WTC11 (cell line): ENCODE data around the gene SLITRK5. TPM values are rescaled to one million over a fixed set of nuclear protein-coding genes. Genes with fewer than 3 reads are reported as not detected.

Source experiments
- ATAC-seq: fragments of 200-7000 bp; cut with Tn5 transposase; 2 replicates; pipeline ENCODE4 v1.10.0; 2021; ENCODE audit warnings: mild to moderate bottlenecking, moderate library complexity
- CTCF ChIA-PET: fragments of 300-600 bp; sonication (Branson Sonifier 250); formaldehyde crosslinking; loops from one replicate; lab custom pipeline; 2021; ENCODE audit warnings: antibody characterized with exemption; lab: Charles Lee
- POLR2A ChIA-PET: fragments of 350-600 bp; sonication (Branson Sonifier 250); formaldehyde crosslinking; loops from one replicate; lab custom pipeline; 2021; ENCODE audit warnings: antibody characterized with exemption; lab: Charles Lee
- DNase-seq: peaks from one replicate; pipeline ENCODE4 v3.0.0; 2021; ENCODE audit warnings: low spot score
- H3K27ac Mint-ChIP-seq: 2 replicates; pipeline ENCODE4 v1.8.0; 2021; ENCODE audit warnings: mixed read lengths
- H3K27me3 Mint-ChIP-seq: 2 replicates; pipeline ENCODE4 v1.8.0; 2021; ENCODE audit warnings: low read depth, mild to moderate bottlenecking, moderate library complexity, mixed read lengths
- H3K36me3 Mint-ChIP-seq: 2 replicates; pipeline ENCODE4 v1.8.0; 2021; ENCODE audit warnings: mixed read lengths
- H3K4me1 Mint-ChIP-seq: 2 replicates; pipeline ENCODE4 v1.8.0; 2022; ENCODE audit warnings: mixed read lengths
- H3K4me3 Mint-ChIP-seq: 2 replicates; pipeline ENCODE4 v1.8.0; 2021; ENCODE audit warnings: mild to moderate bottlenecking, moderate library complexity, mixed read lengths
- H3K9me3 Mint-ChIP-seq: 2 replicates; pipeline ENCODE4 v1.8.0; 2021; ENCODE audit warnings: mixed read lengths
- CREB1 ChIP-seq: sonication (generic); formaldehyde crosslinking; IDR thresholded peaks from 2 replicates; pipeline ENCODE4 v1.8.0; 2023; ENCODE audit warnings: mild to moderate bottlenecking, missing genetic modification reagents
- ESRRA ChIP-seq: sonication (generic); formaldehyde crosslinking; IDR thresholded peaks from 2 replicates; pipeline ENCODE4 v1.8.1; 2022; ENCODE audit warnings: mild to moderate bottlenecking, missing genetic modification reagents, borderline replicate concordance
- ETV6 ChIP-seq: sonication (generic); formaldehyde crosslinking; IDR thresholded peaks from 2 replicates; pipeline ENCODE4 v1.8.1; 2022; ENCODE audit warnings: mild to moderate bottlenecking, missing genetic modification reagents
- GRHL2 ChIP-seq: fragments of 250-450 bp; sonication (Bioruptor Pico); IDR thresholded peaks from 2 replicates; pipeline ENCODE4 v1.8.0; 2022; ENCODE audit warnings: mild to moderate bottlenecking, moderate library complexity; ENCODE audit not compliant: insufficient replicate concordance, severe bottlenecking
- IRF2 ChIP-seq: sonication (generic); formaldehyde crosslinking; IDR thresholded peaks from 2 replicates; pipeline ENCODE4 v1.8.0; 2022; ENCODE audit warnings: low read depth, missing genetic modification reagents, borderline replicate concordance
- JUN ChIP-seq: sonication (generic); formaldehyde crosslinking; IDR thresholded peaks from 2 replicates; pipeline ENCODE4 v1.8.0; 2023; ENCODE audit warnings: mild to moderate bottlenecking, missing genetic modification reagents
- KAT7 ChIP-seq: sonication (generic); formaldehyde crosslinking; IDR thresholded peaks from 2 replicates; pipeline ENCODE4 v1.8.1; 2023; ENCODE audit warnings: missing genetic modification reagents, mild to moderate bottlenecking, borderline replicate concordance
- MYBL2 ChIP-seq: sonication (generic); formaldehyde crosslinking; IDR thresholded peaks from 2 replicates; pipeline ENCODE4 v1.8.1; 2023; ENCODE audit warnings: mild to moderate bottlenecking, moderate library complexity, missing genetic modification reagents
- NR2C2 ChIP-seq: sonication (generic); formaldehyde crosslinking; IDR thresholded peaks from 2 replicates; pipeline ENCODE4 v1.8.0; 2022; ENCODE audit warnings: mild to moderate bottlenecking, missing genetic modification reagents
- OVOL2 ChIP-seq: fragments of 250-450 bp; sonication (Bioruptor Pico); IDR thresholded peaks from 2 replicates; pipeline ENCODE4 v1.9.0; 2021; ENCODE audit warnings: mild to moderate bottlenecking, borderline replicate concordance
- TEAD1 ChIP-seq: sonication (generic); formaldehyde crosslinking; IDR thresholded peaks from 2 replicates; pipeline ENCODE4 v1.8.0; 2022; ENCODE audit warnings: mild to moderate bottlenecking, missing genetic modification reagents
- TEAD4 ChIP-seq: sonication (generic); formaldehyde crosslinking; IDR thresholded peaks from 2 replicates; pipeline ENCODE4 v1.8.0; 2022; ENCODE audit warnings: mild to moderate bottlenecking, missing genetic modification reagents
- ZNF121 ChIP-seq: sonication (generic); formaldehyde crosslinking; IDR thresholded peaks from 2 replicates; pipeline ENCODE4 v1.8.0; 2023; ENCODE audit warnings: missing genetic modification reagents
- total RNA-seq: library from RNA; stranded (reverse); gene quantifications from 3 replicates; pipeline ENCODE4 v1.2.3, GENCODE V29; 2021
- TF ChIP-seq, protein P1 (sequence below): sonication (generic); formaldehyde crosslinking; IDR thresholded peaks from 2 replicates; pipeline ENCODE4 v1.8.1; 2022; ENCODE audit warnings: mild to moderate bottlenecking, missing genetic modification reagents, moderate library complexity, borderline replicate concordance
- TF ChIP-seq, protein P2 (sequence below): sonication (generic); formaldehyde crosslinking; IDR thresholded peaks from 2 replicates; pipeline ENCODE4 v1.8.0; 2022; ENCODE audit warnings: mild to moderate bottlenecking, missing genetic modification reagents
- TF ChIP-seq, protein P3 (sequence below): sonication (generic); formaldehyde crosslinking; IDR thresholded peaks from 2 replicates; pipeline ENCODE4 v1.8.0; 2023; ENCODE audit warnings: mild to moderate bottlenecking, missing genetic modification reagents
- TF ChIP-seq, protein P4 (sequence below): sonication (generic); formaldehyde crosslinking; IDR thresholded peaks from 2 replicates; pipeline ENCODE4 v1.8.0; 2022; ENCODE audit warnings: mild to moderate bottlenecking, missing genetic modification reagents
- TF ChIP-seq, protein P5 (sequence below): sonication (generic); formaldehyde crosslinking; IDR thresholded peaks from 2 replicates; pipeline ENCODE4 v1.8.0; 2022; ENCODE audit warnings: mild to moderate bottlenecking, missing genetic modification reagents
- TF ChIP-seq, protein P6 (sequence below): sonication (generic); formaldehyde crosslinking; IDR thresholded peaks from 2 replicates; pipeline ENCODE4 v1.8.0; 2023; ENCODE audit warnings: missing genetic modification reagents, mild to moderate bottlenecking, borderline replicate concordance
- TF ChIP-seq, protein P7 (sequence below): sonication (generic); formaldehyde crosslinking; conservative IDR thresholded peaks from 2 replicates; pipeline ENCODE4 v1.8.1; 2022; ENCODE audit warnings: mild to moderate bottlenecking, missing genetic modification reagents

Gene SLITRK5
- total RNA-seq, 1 experiment from 2014 or later: 3.7 TPM

DNA sequence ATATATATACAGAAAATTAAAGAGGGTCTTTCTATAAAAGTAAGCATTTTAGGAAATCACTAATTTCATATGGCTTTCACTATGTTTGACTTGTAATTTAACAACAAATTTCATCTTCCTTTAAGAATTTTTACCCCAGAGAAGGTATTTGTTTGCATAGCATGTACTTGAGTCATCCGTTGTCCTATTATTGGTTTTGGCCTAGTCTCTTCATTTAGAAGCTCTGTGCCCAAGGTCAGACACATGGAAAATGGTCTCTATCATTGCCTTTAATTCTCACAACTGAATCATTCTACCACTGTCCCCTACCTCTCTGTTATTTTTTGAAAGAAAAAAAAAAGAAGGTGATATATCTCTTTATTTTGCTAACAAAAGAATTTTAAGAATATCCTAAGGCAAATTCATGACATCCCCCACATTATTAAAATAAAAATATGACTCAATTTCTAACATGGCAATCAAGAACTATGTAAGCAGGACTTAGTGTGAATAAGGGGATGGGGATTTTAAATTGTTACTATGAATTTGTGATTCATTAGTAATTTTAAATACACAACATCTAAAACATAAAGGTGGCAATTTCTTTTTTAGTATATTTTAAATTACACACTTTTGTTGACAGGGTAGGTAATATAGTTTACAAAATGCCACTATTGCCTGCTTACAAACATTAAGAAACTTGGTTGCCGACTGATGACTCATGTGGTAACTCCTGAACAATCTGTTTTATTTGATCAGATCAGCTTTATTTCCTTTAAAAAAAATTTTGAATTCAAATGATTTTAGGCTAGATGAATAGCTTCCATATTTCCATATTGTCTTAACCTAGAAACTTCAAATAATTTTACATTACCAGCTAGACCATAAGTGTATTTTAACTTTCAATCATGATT, 13.9 kb downstream of the SLITRK5 start:
- no peaks in the 10 kb centered on the region for H3K36me3 Mint-ChIP-seq
- no peaks in the 10 kb centered on the region for H3K9me3 Mint-ChIP-seq
- CTCF ChIA-PET: no interaction called here
- TF ChIP-seq, protein P1, sequence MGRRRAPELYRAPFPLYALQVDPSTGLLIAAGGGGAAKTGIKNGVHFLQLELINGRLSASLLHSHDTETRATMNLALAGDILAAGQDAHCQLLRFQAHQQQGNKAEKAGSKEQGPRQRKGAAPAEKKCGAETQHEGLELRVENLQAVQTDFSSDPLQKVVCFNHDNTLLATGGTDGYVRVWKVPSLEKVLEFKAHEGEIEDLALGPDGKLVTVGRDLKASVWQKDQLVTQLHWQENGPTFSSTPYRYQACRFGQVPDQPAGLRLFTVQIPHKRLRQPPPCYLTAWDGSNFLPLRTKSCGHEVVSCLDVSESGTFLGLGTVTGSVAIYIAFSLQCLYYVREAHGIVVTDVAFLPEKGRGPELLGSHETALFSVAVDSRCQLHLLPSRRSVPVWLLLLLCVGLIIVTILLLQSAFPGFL: no peak
- TF ChIP-seq, protein P2, sequence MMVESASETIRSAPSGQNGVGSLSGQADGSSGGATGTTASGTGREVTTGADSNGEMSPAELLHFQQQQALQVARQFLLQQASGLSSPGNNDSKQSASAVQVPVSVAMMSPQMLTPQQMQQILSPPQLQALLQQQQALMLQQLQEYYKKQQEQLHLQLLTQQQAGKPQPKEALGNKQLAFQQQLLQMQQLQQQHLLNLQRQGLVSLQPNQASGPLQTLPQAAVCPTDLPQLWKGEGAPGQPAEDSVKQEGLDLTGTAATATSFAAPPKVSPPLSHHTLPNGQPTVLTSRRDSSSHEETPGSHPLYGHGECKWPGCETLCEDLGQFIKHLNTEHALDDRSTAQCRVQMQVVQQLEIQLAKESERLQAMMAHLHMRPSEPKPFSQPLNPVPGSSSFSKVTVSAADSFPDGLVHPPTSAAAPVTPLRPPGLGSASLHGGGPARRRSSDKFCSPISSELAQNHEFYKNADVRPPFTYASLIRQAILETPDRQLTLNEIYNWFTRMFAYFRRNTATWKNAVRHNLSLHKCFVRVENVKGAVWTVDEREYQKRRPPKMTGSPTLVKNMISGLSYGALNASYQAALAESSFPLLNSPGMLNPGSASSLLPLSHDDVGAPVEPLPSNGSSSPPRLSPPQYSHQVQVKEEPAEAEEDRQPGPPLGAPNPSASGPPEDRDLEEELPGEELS: no peak
- TF ChIP-seq ESRRA (CRISPR knock-in tag) (no peak), KAT7 (CRISPR knock-in tag) (no peak), JUN (CRISPR knock-in tag) (no peak), IRF2 (CRISPR knock-in tag) (no peak), MYBL2 (CRISPR knock-in tag) (no peak), CREB1 (CRISPR knock-in tag) (no peak), GRHL2 (CRISPR knock-in tag) (no peak), TEAD1 (no peak), TEAD4 (CRISPR knock-in tag) (no peak), NR2C2 (CRISPR knock-in tag) (no peak), ZNF121 (CRISPR knock-in tag) (no peak), ETV6 (no peak), OVOL2 (CRISPR knock-in tag) (no peak)
- TF ChIP-seq, protein P3, sequence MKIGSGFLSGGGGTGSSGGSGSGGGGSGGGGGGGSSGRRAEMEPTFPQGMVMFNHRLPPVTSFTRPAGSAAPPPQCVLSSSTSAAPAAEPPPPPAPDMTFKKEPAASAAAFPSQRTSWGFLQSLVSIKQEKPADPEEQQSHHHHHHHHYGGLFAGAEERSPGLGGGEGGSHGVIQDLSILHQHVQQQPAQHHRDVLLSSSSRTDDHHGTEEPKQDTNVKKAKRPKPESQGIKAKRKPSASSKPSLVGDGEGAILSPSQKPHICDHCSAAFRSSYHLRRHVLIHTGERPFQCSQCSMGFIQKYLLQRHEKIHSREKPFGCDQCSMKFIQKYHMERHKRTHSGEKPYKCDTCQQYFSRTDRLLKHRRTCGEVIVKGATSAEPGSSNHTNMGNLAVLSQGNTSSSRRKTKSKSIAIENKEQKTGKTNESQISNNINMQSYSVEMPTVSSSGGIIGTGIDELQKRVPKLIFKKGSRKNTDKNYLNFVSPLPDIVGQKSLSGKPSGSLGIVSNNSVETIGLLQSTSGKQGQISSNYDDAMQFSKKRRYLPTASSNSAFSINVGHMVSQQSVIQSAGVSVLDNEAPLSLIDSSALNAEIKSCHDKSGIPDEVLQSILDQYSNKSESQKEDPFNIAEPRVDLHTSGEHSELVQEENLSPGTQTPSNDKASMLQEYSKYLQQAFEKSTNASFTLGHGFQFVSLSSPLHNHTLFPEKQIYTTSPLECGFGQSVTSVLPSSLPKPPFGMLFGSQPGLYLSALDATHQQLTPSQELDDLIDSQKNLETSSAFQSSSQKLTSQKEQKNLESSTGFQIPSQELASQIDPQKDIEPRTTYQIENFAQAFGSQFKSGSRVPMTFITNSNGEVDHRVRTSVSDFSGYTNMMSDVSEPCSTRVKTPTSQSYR (CRISPR knock-in tag): no peak
- TF ChIP-seq, protein P4, sequence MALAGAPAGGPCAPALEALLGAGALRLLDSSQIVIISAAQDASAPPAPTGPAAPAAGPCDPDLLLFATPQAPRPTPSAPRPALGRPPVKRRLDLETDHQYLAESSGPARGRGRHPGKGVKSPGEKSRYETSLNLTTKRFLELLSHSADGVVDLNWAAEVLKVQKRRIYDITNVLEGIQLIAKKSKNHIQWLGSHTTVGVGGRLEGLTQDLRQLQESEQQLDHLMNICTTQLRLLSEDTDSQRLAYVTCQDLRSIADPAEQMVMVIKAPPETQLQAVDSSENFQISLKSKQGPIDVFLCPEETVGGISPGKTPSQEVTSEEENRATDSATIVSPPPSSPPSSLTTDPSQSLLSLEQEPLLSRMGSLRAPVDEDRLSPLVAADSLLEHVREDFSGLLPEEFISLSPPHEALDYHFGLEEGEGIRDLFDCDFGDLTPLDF: no peak
- TF ChIP-seq, protein P5, sequence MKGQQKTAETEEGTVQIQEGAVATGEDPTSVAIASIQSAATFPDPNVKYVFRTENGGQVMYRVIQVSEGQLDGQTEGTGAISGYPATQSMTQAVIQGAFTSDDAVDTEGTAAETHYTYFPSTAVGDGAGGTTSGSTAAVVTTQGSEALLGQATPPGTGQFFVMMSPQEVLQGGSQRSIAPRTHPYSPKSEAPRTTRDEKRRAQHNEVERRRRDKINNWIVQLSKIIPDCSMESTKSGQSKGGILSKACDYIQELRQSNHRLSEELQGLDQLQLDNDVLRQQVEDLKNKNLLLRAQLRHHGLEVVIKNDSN (CRISPR knock-in tag): no peak
- TF ChIP-seq, protein P6, sequence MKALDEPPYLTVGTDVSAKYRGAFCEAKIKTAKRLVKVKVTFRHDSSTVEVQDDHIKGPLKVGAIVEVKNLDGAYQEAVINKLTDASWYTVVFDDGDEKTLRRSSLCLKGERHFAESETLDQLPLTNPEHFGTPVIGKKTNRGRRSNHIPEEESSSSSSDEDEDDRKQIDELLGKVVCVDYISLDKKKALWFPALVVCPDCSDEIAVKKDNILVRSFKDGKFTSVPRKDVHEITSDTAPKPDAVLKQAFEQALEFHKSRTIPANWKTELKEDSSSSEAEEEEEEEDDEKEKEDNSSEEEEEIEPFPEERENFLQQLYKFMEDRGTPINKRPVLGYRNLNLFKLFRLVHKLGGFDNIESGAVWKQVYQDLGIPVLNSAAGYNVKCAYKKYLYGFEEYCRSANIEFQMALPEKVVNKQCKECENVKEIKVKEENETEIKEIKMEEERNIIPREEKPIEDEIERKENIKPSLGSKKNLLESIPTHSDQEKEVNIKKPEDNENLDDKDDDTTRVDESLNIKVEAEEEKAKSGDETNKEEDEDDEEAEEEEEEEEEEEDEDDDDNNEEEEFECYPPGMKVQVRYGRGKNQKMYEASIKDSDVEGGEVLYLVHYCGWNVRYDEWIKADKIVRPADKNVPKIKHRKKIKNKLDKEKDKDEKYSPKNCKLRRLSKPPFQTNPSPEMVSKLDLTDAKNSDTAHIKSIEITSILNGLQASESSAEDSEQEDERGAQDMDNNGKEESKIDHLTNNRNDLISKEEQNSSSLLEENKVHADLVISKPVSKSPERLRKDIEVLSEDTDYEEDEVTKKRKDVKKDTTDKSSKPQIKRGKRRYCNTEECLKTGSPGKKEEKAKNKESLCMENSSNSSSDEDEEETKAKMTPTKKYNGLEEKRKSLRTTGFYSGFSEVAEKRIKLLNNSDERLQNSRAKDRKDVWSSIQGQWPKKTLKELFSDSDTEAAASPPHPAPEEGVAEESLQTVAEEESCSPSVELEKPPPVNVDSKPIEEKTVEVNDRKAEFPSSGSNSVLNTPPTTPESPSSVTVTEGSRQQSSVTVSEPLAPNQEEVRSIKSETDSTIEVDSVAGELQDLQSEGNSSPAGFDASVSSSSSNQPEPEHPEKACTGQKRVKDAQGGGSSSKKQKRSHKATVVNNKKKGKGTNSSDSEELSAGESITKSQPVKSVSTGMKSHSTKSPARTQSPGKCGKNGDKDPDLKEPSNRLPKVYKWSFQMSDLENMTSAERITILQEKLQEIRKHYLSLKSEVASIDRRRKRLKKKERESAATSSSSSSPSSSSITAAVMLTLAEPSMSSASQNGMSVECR (CRISPR knock-in tag): no peak
- TF ChIP-seq, protein P7, sequence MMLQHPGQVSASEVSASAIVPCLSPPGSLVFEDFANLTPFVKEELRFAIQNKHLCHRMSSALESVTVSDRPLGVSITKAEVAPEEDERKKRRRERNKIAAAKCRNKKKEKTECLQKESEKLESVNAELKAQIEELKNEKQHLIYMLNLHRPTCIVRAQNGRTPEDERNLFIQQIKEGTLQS (CRISPR knock-in tag): no peak
- no peak overlapping the region for H3K27ac Mint-ChIP-seq
- POLR2A ChIA-PET: no interaction called here
- no peak for ATAC-seq
- no peak overlapping the region for H3K4me3 Mint-ChIP-seq
- no peaks in the 10 kb centered on the region; the same call in 1 of the 2 replicates for H3K4me1 Mint-ChIP-seq
- H3K27me3 Mint-ChIP-seq: no peaks in the 10 kb centered on the region
- DNase-seq: no peak
